Measurements from ENCODE around the gene PRRT2.
"Not testable (repeated sequence)": the region's sequence is repeated elsewhere in the genome, so short reads cannot be mapped to it uniquely, and the experiment has no call there.

PRRT2 gene

GRCh38 chr16:29811896-29812665, at the start of gene PRRT2:
PRRT2 (plus strand) TSS chr16:29812193; CDS start chr16:29813055, 862 bp downstream.
- DNase-seq: peak; percentile 43 to 87 (median 80)

GRCh38 chr16:29763326-29763725, 48.7 kb upstream of the PRRT2 start:
- no peak for DNase-seq

GRCh38 chr16:29765167-29766032, 46.6 kb upstream of the PRRT2 start:
- peak; percentile 77 to 95 (median 85) for DNase-seq

GRCh38 chr16:29766571-29766970, 45.4 kb upstream of the PRRT2 start:
- DNase-seq: no peak

- no peak for DNase-seq
Measured at GRCh38 chr16:29767062-29767461, 44.9 kb upstream of the PRRT2 start.

- no peak for DNase-seq
Measured at GRCh38 chr16:29769507-29769906, 42.5 kb upstream of the PRRT2 start.

GRCh38 chr16:29770250-29770929, 41.6 kb upstream of the PRRT2 start:
- peak in 2 of 3 experiments; percentile 52 to 81 for DNase-seq

GRCh38 chr16:29772330-29772729, 39.7 kb upstream of the PRRT2 start:
- not testable (repeated sequence) for DNase-seq

- DNase-seq: no peak
Measured at GRCh38 chr16:29774730-29775129, 37.3 kb upstream of the PRRT2 start.

GRCh38 chr16:29775742-29776408, 36.1 kb upstream of the PRRT2 start:
- DNase-seq: no peak

GRCh38 chr16:29777576-29778350, 34.2 kb upstream of the PRRT2 start, which contains the start of gene ZG16:
ZG16 (plus strand) TSS chr16:29778256; CDS start chr16:29779267, 1,011 bp downstream.
- no peak for DNase-seq

GRCh38 chr16:29779474-29779873, 32.5 kb upstream of the PRRT2 start:
- no peak for DNase-seq

GRCh38 chr16:29783094-29783953, 28.7 kb upstream of the PRRT2 start:
- DNase-seq: not testable (repeated sequence)

- no peak for DNase-seq
Measured at GRCh38 chr16:29784157-29784556, 27.8 kb upstream of the PRRT2 start.

- no peak for DNase-seq
Measured at GRCh38 chr16:29784901-29785500, 27.0 kb upstream of the PRRT2 start.

- DNase-seq: not testable (repeated sequence)
Measured at GRCh38 chr16:29787155-29787554, 24.8 kb upstream of the PRRT2 start.

- peak in 1 of 3 experiments; percentile 40 for DNase-seq
Measured at GRCh38 chr16:29789775-29790182, 22.2 kb upstream of the PRRT2 start.

- peak; percentile 94 to 99 (median 99) for DNase-seq
Measured at GRCh38 chr16:29790183-29790948, 21.6 kb upstream of the PRRT2 start, which contains the start of gene KIF22. KIF22 (plus strand) TSS chr16:29790751; CDS start chr16:29790760, 9 bp downstream.
